Measurements from ENCODE around the gene MTFMT.
"Not testable (repeated sequence)": the region's sequence is repeated elsewhere in the genome, so short reads cannot be mapped to it uniquely, and the experiment has no call there.

MTFMT gene

DNA sequence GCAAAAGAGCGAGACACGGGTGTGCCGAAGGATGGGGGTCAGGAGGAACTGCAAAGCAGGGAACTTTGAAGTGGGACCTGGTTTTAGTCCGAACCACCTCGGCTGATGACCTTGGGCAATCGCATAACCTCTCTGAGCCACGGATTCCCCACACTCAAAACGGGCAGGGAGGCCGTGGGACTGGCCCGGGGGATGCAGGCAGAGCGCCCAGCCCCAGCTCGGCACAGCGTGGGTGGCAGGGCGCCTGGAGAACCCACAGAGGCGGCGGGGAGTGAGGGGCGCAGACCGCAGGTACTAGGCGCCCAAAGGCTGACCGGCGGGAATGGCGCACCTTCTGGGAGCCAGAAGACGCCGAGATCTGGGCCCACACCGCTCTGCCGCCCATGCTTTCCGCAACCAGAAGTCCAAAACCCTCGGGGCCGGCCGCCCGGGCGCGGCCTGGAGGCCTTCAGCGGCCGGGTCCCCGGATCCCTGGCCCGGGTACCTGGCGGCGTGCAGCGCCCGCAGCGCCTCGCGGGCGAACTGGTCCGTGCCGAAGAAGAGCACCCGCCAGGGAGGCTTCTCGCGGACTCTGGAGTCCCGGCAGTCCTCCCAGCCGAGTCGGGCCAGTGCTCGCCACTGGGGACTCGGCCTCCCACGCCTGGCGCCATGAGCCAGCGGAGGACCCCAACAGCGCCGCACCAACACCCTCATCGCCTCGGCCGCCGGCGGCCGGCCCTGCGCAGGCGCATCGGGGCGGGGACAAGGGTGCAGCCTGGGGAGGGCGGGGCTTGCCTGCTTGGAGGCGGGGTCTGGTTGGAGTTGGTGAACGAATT, at the start of gene MTFMT:
MTFMT (minus strand) TSS at position 719 of the 815 bp plus-strand sequence; CDS start at position 693, 26 bp downstream.
- peak; percentile 93 for DNase-seq (ENCODE audit: low spot score)

DNA sequence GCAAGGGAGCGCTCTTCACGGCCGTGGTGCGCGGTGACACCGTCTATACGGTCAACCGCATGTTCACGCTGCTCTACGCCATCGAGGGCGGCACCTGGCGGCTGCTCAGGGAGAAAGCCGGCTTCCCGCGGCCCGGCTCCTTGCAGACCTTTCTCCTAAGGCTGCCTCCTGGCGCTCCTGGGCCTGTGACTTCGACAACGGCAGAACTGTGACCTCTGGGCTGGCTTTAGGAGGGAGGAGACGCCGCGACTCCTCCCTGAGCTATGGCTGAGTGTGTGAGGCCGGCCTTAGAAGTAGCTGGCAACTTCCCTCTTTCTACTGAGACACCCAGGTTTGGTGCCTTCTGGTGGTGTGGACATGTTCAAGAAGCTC, 48.5 kb upstream of the MTFMT start:
- no peak for DNase-seq (ENCODE audit: low spot score)

DNA sequence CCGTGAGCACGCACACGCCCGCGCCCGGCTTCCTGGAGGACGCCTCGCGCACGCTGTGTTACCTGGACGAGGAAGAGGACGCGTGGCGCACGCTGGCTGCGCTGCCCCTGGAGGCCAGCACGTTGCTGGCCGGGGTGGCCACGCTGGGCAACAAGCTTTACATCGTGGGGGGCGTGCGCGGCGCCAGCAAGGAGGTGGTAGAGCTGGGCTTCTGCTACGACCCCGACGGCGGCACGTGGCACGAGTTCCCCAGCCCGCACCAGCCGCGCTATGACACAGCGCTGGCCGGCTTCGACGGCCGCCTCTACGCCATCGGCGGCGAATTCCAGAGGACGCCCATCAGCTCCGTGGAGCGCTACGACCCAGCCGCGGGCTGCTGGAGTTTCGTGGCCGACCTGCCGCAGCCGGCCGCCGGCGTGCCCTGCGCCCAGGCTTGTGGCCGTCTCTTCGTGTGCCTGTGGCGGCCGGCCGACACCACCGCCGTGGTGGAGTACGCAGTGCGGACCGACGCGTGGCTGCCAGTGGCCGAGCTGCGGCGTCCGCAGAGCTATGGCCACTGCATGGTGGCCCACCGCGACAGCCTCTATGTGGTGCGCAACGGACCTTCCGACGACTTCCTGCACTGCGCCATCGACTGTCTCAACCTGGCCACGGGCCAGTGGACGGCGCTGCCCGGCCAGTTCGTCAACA, 48.0 kb upstream of the MTFMT start:
- no peak for DNase-seq (ENCODE audit: low spot score)

DNA sequence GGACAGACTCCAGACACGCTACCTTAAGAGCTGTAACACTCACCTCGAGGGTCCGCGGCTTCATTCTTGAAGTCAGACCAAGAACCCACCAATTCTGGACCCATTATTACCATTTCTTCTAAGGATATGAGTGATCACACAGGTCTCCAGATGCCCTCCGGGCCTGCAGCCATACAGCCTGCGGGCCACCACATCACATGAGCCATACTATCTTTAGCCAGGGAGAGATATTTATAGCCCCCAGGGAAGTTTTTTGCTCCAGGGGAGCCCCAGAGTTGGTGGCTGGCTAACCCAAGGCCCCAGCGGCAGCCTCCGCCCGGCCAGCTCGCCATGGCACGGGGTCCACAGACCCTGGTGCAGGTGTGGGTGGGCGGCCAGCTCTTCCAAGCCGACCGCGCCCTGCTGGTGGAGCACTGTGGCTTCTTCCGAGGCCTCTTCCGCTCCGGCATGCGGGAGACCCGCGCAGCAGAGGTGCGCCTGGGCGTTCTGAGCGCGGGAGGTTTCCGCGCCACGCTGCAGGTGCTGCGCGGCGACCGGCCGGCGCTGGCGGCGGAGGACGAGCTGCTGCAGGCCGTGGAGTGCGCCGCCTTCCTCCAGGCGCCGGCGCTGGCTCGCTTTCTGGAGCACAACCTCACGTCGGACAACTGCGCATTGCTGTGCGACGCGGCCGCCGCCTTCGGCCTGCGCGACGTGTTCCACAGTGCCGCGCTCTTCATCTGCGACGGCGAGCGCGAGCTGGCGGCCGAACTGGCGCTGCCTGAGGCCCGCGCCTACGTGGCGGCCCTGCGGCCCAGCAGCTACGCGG, 47.2 kb upstream of the MTFMT start, which contains the start of gene KBTBD13:
KBTBD13 (plus strand) TSS at position 261 of the 805 bp plus-strand sequence; CDS start at position 331, 70 bp downstream.
- DNase-seq (ENCODE audit: low spot score) = no peak

DNA sequence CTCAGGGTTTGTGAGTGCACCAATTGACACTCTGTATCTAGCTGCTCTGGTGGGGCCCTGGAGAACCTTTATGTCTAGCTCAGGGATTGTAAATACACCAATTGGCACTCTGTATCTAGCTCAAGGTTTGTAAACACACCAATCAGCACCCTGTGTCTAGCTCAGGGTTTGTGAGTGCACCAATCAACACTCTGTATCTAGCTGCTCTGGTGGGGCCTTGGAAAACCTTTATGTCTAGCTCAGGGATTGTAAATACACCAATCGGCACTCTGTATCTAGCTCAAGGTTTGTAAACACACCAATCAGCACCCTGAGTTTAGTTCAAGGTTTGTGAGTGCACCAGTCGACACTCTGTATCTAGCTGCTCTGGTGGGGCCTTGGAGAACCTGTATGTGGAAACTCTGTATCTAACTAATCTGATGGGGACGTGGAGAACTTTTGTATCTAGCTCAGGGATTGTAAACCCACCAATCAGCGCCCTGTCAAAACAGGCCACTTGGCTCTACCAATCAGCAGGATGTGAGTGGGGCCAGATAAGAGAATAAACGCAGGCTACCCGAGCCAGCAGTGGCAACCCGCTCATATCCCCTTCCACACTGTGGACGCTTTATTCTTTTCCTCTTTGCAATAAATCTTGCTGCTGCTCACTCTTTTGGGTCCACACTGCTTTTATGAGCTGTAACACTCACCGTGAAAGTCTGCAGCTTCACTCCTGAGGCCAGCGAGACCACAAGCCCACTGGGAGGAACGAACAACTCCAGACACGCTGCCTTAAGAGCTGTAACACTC, 46.4 kb upstream of the MTFMT start:
- not testable (repeated sequence) for DNase-seq (ENCODE audit: low spot score)

DNA sequence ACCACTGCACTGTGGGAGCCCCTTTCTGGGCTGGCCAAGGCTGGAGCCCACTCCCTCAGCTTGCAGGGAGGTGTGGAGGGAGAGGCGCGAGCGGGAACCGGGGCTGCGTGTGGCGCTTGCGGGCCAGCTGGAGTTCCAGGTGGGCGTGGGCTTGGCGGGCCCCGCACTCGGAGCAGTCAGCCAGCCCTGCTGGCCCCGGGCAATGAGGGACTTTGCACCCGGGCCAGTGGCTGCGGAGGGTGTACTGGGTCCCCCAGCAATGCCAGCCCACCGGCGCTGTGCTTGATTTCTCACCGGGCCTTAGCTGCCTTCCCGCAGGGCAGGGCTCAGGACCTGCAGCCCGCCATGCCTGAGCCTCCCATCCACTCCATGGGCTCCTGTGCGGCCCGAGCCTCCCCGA, 45.5 kb upstream of the MTFMT start:
- DNase-seq (ENCODE audit: low spot score) = not testable (repeated sequence)

DNA sequence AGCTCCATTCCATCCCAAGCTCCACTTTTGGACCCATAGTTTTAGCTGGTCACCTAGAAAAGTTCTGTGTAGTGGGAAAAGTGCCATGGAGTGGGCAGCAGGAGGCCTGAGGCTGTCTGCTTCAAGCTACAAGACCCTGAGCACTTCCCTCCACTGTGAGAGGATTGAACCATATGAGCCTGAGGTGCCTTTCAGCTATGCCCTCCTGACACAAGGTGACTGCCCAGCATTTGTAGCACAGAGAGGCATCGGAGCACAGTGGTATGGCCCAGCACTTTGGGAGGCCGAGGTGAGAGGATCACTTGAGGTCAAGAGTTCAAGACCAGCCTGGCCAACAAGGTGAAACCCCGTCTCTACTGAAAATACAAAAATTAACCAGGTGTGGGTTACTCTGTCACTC, 43.2 kb upstream of the MTFMT start:
- DNase-seq (ENCODE audit: low spot score) = no peak

DNA sequence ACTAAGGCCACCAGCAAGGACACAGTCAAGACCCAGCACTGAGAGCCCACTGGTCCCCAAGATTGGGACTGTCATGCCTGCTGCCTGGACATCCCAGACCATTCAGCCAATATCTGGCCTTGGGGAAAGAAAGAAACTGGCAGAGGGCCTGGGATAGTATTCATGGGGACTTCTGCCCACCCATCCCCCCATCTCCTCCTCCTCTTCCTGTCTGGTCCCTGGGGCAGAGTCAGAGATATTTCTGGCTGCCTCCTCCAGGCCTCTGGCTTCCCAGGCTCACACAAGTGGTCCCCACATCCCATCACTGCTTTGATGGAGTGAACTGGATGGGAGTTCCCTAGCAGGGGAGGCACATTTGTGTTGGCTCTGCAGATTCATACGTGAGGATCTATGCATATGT, 42.6 kb upstream of the MTFMT start:
- DNase-seq (ENCODE audit: low spot score) = no peak

DNA sequence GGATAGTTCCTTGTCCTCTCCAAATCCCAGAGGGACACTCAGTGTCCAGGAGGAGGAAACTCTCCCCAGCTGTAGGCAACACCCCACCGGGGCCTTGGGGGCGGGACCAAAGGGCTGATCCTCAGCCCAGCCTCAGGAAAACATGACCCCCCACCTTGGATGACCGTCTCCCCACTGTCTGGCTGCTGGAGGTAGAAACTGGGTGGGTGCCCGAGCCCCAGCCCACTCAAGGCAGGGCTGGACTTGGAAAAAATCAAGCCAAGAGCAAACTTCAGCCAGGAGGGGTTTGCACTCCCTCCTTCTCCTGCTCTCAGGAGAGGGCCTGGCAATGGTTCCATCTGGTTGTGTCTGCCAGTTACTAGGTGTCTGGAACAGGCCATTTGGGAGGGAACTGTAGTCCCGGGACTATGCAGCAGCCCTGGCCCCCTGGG, 42.0 kb upstream of the MTFMT start:
- no peak for DNase-seq (ENCODE audit: low spot score)

DNA sequence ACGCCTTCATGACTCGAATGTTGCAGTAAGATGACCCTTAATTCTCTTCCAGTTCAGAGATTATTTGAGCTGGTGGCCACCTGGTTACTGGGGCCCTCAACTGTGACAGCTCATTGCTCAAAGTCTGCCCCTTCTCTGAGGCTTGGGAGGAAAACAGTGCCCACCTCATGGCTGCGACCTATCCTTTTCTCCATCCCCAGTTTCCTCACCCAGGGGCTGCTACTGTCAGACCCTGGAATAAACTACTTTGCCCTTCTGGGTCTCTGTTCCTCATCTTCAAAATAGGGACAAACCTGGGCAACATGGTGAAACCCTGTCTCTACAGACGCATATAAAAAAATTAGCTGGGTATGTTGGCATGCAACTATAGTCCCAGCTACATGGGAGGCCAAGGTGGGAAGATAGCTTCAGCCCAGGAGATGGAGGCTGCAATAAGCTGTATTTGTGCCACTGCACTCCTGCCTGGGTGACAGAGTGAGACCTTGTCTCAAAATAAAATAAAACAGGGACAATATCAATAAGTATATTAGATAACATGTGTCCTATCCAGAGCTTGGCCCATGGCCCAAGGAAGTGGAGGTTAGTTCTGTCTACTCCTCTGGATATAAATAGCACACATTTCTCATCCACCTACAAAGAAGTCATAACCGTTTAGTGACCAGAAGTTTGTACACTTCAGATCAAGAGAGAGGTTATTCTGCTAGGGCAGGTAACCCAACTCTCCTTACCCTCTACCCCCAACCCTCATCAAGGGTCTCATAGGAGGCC, 40.5 kb upstream of the MTFMT start:
- no peak for DNase-seq (ENCODE audit: low spot score)

DNA sequence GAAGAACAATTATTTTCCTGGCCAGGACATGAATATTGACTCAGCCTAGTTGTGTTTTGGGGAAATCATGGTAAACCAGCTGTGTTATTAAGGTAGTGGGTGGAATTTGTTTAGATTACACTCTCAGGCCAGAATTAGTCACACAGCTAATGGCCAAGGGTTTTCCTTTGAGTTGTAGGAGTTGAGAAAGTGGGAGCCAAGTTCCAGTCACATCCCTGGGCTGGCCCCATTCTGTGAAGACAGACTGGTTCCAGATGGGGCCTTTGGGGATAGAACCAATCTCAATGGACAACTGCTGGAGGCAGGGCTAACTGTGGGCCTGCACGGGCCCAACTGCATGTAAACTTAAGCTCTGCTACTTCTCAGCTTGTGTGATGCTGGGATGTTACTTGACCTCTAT, 39.7 kb upstream of the MTFMT start:
- DNase-seq (ENCODE audit: low spot score) = no peak

DNA sequence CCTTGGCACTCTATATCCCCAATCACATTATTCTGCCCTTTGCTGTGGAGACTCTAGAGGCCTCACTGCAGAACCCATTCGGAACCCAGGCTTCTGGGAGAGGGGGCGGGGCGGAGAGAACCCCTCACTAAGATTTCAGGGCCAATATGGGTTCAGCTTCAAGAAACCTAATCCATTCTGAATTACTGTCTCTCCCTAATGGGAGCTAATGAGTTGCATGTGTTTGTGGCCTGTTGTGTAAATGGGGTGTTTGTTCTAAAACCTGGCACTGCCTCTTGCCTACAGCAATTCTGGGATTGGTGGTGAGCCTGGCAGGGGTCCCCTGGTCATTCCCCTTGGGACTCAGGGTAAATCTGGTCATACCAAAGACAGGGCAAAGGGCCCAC, 39.0 kb upstream of the MTFMT start:
- DNase-seq (ENCODE audit: low spot score) = no peak

DNA sequence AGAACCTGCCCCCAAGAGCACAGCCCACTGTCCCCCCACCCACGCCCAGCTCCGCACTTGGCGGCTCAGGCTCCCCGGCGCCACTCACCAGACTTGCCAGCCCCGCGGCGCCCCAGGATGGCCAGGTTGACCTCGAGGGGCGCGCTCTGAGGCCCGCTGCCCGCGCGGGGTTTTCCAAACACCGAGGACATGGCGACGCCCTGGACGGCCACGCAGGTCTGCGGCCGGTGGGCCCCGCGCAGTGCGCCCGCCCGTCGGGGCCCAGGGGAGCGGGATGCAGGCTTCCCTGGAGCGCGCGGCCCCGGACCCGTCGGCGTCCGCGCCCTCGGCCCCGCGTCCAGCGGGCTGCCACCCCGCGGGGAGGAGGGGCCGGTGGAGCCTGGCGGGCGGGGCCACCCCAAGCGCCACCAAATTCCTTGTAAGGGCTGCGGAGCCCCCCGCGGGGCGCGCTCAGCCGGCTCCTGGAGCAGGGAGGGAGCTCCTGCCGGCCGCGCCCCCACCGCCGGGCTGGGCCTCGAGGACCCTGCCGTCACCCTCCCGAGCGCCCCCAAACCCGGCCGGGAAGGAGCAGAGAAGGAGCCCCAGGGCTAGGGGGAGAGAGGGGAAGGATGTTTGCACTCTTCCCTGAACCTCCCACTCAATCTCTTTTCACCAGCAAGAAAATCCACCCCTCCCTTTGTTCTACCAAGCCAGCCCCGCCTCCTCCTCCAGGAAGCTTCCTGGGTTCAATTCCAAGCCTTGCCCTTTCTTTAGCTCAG, 38.4 kb upstream of the MTFMT start, which contains the start of gene RASL12:
RASL12 (minus strand) TSS at position 347 of the 758 bp plus-strand sequence; CDS start at position 191, 156 bp downstream.
- DNase-seq (ENCODE audit: low spot score) = peak; percentile 71

DNA sequence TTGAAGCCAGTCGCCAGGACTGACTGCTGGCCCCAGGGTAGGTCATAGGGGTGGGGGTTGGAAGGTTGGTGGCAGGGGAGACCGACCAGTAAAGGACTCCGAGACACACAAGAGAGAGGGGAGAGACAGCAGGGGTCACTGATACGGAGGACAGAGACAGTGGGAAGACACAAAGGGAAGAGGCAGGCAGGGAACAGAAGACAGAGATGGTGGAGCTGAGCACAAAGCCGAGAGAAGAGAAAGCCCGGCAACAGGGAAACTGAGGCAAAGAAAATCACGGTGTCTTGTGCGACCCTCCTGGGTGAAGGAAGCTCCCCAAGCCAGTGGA, 37.8 kb upstream of the MTFMT start:
- DNase-seq (ENCODE audit: low spot score) = no peak

DNA sequence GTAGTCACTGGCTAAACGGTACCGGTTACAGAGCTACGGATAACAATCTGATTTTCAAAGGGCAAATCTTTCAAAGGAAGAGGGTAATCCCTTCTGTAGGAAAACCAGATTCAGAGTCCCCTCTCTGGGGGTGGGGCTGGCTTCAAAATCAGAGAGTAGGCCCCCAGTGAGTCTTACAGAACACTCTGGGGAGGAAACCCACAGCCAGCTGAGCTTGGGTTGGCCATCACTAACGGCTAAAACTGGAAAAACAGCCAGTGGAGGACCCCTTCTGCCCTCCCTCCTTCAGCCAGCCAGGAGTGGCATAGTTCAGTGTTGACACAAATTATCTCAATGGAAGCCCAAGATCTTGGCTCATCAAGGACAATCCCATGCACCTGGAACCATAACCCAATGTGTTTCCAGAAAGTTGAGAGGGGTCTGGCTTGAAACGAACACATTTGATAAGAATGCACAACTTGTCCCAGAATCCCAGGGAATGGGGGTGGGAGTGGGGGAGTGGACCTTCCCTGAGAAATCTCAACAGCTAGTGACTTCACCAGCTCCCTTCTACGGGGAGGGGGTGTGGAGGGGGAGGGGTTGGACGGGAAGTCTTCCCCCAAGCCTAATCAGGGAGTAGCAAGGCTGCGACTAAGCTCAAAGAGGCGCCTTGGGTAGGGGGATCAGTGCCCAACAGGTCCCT, 37.3 kb upstream of the MTFMT start:
- no peak for DNase-seq (ENCODE audit: low spot score)

DNA sequence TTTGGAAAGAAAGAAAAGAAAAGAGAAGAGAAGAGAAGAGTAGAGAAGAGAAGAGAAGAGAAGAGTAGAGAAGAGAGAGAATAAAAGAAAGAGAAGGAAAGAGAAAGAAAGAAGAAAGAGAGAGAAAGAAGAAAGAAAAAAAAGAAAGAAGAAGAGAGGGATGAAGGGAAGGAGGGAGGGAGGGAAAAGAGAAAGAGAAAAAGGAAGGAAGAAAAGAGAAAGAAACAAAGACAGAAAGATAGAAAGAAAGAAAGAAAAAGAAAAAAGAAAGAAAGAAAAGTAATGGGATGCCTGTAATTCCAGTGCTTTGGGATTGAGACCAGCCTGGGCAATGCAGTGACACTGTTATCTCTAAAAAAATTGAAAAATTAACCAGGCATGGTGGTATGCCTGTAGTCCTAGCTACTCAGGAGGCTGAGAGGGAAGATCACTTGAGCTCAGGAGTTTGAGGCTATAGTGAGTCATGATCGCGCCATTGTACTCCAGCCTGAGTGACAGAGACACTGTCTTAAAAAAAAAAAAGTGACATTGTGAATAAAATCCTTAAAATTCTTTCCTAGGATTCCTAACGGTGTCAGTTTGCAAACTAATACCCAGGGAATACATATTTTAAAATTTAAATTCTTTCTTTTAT, 36.7 kb upstream of the MTFMT start:
- DNase-seq (ENCODE audit: low spot score) = no peak

DNA sequence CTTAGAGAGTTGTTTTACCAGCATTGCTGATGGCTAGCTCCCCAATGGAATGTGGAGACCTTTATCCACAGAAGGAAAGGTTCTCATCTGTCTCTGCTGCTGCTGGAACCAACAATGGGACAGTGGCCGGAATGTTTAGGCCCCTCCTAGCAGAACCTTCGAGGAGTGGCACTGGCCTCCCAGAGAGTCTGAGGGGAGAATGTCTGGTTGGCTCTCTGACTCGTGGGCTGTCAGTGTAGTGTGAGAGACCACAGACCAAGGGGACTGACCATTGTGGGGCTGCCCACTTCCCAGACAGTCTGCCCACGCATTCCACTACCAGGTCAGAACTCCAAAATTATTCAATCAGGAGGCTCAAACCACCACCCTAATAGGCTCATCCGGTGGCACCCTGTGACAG, 33.3 kb upstream of the MTFMT start:
- no peak for DNase-seq (ENCODE audit: low spot score)

DNA sequence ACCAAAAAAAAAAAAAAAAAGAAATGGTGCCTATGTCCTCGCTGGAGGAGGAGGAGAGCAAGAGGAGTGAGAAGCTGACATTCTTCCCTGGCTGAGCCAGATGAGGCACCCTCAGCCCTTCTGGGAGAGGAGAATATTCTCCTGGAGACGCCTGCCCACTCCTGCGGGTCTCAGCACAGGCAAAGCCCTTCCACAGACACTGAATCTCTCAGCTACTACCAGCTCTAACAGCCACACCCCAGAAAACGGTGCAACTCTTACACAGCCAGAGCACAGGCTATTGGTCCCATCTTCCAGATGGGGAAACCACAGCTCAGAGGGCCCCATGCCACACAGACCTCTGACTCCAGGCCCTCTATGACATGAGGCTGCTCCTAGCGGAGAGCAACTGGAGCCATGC, 32.6 kb upstream of the MTFMT start:
- no peak for DNase-seq (ENCODE audit: low spot score)

Measured in HuH-7.5 (cell line).